H9 (cell line): ENCODE measurements around the gene CCDC159. TPM values are rescaled to one million over a fixed set of nuclear protein-coding genes. Genes with fewer than 3 reads are reported as not detected.

Experiments used
- DNase-seq: peaks from one replicate; pipeline ENCODE4 v3.0.0-alpha.2; 2017
- H2AFZ ChIP-seq: one replicate; pipeline ENCODE4 v1.6.1; 2013; ENCODE audit warnings: mild to moderate bottlenecking, low read length, control low read depth, moderate library complexity
- H2AK5ac ChIP-seq: 2 replicates; pipeline ENCODE4 v1.6.1; 2013; ENCODE audit warnings: low read length, control low read depth, mixed read lengths; ENCODE audit not compliant: insufficient read length
- H2BK120ac ChIP-seq: one replicate; pipeline ENCODE4 v1.6.1; 2013; ENCODE audit warnings: low read depth, mild to moderate bottlenecking, low read length, control low read depth, inconsistent platforms; ENCODE audit not compliant: poor library complexity, severe bottlenecking
- H2BK12ac ChIP-seq: 2 replicates; pipeline ENCODE4 v1.6.1; 2013; ENCODE audit warnings: low read length, control low read depth, mixed read lengths, low read depth; ENCODE audit not compliant: insufficient read length
- H2BK15ac ChIP-seq: 2 replicates; pipeline ENCODE4 v1.6.1; 2013; ENCODE audit warnings: low read depth, low read length, control low read depth
- H2BK20ac ChIP-seq: one replicate; pipeline ENCODE4 v1.6.1; 2013; ENCODE audit warnings: low read depth, mild to moderate bottlenecking, low read length, control low read depth, inconsistent platforms; ENCODE audit not compliant: poor library complexity, severe bottlenecking
- H2BK5ac ChIP-seq: 2 replicates; pipeline ENCODE4 v1.6.1; 2013; ENCODE audit warnings: low read length, control low read depth, mixed read lengths; ENCODE audit not compliant: insufficient read length
- H3K14ac ChIP-seq: 2 replicates; pipeline ENCODE4 v1.6.1; 2013; ENCODE audit warnings: low read length, control low read depth; ENCODE audit not compliant: insufficient read depth
- H3K18ac ChIP-seq: 2 replicates; pipeline ENCODE4 v1.6.1; 2013; ENCODE audit warnings: low read depth, mild to moderate bottlenecking, mixed read lengths, low read length, control low read depth; ENCODE audit not compliant: insufficient read length
- H3K23ac ChIP-seq: 2 replicates; pipeline ENCODE4 v1.6.1; 2013; ENCODE audit warnings: low read length, control low read depth, mixed read lengths, low read depth; ENCODE audit not compliant: insufficient read length
- H3K23me2 ChIP-seq: 2 replicates; pipeline ENCODE4 v1.6.1; 2013; ENCODE audit warnings: low read depth, mild to moderate bottlenecking, mixed read lengths, low read length, control low read depth; ENCODE audit not compliant: insufficient read length, poor library complexity, severe bottlenecking
- H3K27ac ChIP-seq: 2 replicates; pipeline ENCODE4 v1.5.1; 2013; ENCODE audit warnings: low read length, control low read depth, mixed read lengths, low read depth; ENCODE audit not compliant: insufficient read length
- H3K27me3 ChIP-seq: 2 replicates; pipeline ENCODE4 v1.6.1; 2013; ENCODE audit warnings: low read length, control low read depth, inconsistent platforms; ENCODE audit not compliant: insufficient read depth
- H3K4ac ChIP-seq: 2 replicates; pipeline ENCODE4 v1.6.1; 2013; ENCODE audit warnings: low read depth, mild to moderate bottlenecking, control low read depth, inconsistent platforms, low read length, moderate library complexity
- H3K4me1 ChIP-seq: 2 replicates; pipeline ENCODE4 v1.6.1; 2013; ENCODE audit warnings: low read length, control low read depth, inconsistent platforms; ENCODE audit not compliant: insufficient read depth
- H3K4me2 ChIP-seq: 2 replicates; pipeline ENCODE4 v1.6.1; 2013; ENCODE audit warnings: low read length, control low read depth, mixed read lengths; ENCODE audit not compliant: insufficient read length, insufficient read depth
- H3K56ac ChIP-seq: 2 replicates; pipeline ENCODE4 v1.6.1; 2013; ENCODE audit warnings: low read depth, mild to moderate bottlenecking, mixed read lengths, low read length, control low read depth; ENCODE audit not compliant: insufficient read length
- H3K79me1 ChIP-seq: 2 replicates; pipeline ENCODE4 v1.6.1; 2013; ENCODE audit warnings: low read depth, mild to moderate bottlenecking, moderate library complexity, low read length, control low read depth, inconsistent platforms; ENCODE audit not compliant: insufficient read depth, poor library complexity, severe bottlenecking
- H3K79me2 ChIP-seq: 2 replicates; pipeline ENCODE4 v1.6.1; 2013; ENCODE audit warnings: low read length, control low read depth, inconsistent platforms; ENCODE audit not compliant: insufficient read depth
- H3K9ac ChIP-seq: 2 replicates; pipeline ENCODE4 v1.6.1; 2013; ENCODE audit warnings: low read length, control low read depth, mixed read lengths; ENCODE audit not compliant: insufficient read length; ENCODE audit errors: extremely low read depth
- H3K9me3 ChIP-seq: one replicate; pipeline ENCODE4 v1.6.1; 2013; ENCODE audit warnings: low read depth, low read length, inconsistent platforms; ENCODE audit not compliant: control insufficient read depth
- H3T11ph ChIP-seq: one replicate; pipeline ENCODE4 v1.6.1; 2013; ENCODE audit warnings: mild to moderate bottlenecking, low read length, control low read depth, inconsistent platforms
- H4K20me1 ChIP-seq: one replicate; pipeline ENCODE4 v1.6.1; 2013; ENCODE audit not compliant: control insufficient read depth, insufficient read length, insufficient read depth
- H4K5ac ChIP-seq: 2 replicates; pipeline ENCODE4 v1.6.1; 2013; ENCODE audit warnings: low read depth, mild to moderate bottlenecking, mixed read lengths, low read length, control low read depth; ENCODE audit not compliant: insufficient read length
- H4K8ac ChIP-seq: replicated peaks from 2 replicates; pipeline ENCODE4 v1.6.1; 2013; ENCODE audit warnings: low read length, control low read depth, mixed read lengths, low read depth; ENCODE audit not compliant: insufficient read length
- H4K91ac ChIP-seq: 2 replicates; pipeline ENCODE4 v1.6.1; 2013; ENCODE audit warnings: low read depth, mild to moderate bottlenecking, moderate library complexity, mixed read lengths, low read length, control low read depth; ENCODE audit not compliant: insufficient read length
- H3K27ac Mint-ChIP-seq, 3 experiments: 2 replicates in 2 of 3; 3 replicates in 1 of 3; pipeline ENCODE4 v1.8.0; 2020 to 2021; ENCODE audit warnings: mixed read lengths in 3 of 3, mild to moderate bottlenecking in 1 of 3, moderate library complexity in 1 of 3
- H3K27me3 Mint-ChIP-seq: 2 replicates; pipeline ENCODE4 v1.8.0; 2021; ENCODE audit warnings: low read depth, mild to moderate bottlenecking, moderate library complexity, mixed read lengths
- H3K36me3 Mint-ChIP-seq, 3 experiments: 2 replicates in 2 of 3; 3 replicates in 1 of 3; pipeline ENCODE4 v1.8.0; 2020 to 2021; ENCODE audit warnings: low read depth in 3 of 3, mixed read lengths in 3 of 3; ENCODE audit not compliant: insufficient read depth in 1 of 3
- H3K4me1 Mint-ChIP-seq, 2 experiments: 2 replicates each; pipeline ENCODE4 v1.8.0; 2020; ENCODE audit warnings: mixed read lengths in 2 of 2
- H3K4me3 Mint-ChIP-seq, 2 experiments: 2 replicates in 1 of 2; 3 replicates in 1 of 2; pipeline ENCODE4 v1.8.0; 2020 to 2021; ENCODE audit warnings: mild to moderate bottlenecking in 2 of 2, mixed read lengths in 2 of 2, moderate library complexity in 1 of 2
- H3K9me3 Mint-ChIP-seq, 2 experiments: 2 replicates in 1 of 2; 3 replicates in 1 of 2; pipeline ENCODE4 v1.8.0; 2020; ENCODE audit warnings: mild to moderate bottlenecking in 2 of 2, mixed read lengths in 2 of 2, moderate library complexity in 1 of 2
- WGBS: extraction: QIAGEN DNeasy Blood & Tissue Kit; methylation state at CpG from one replicate; pipeline ENCODE4 v1.1.7; 2013; ENCODE audit warnings: missing lambda C conversion rate, low lambda C conversion rate, mixed read lengths; ENCODE audit not compliant: insufficient read length; ENCODE audit errors: extremely low coverage; 5-methylcytosine and 5-hydroxymethylcytosine counted together
- total RNA-seq: library from RNA; stranded (reverse); gene quantifications from 2 replicates; pipeline ENCODE4 v1.2.1, GENCODE V29; 2021
- TF ChIP-seq, protein P1 (sequence below): fragments of 200-600 bp; sonication (generic); conservative IDR thresholded peaks from 3 replicates; pipeline ENCODE4 v1.8.0; 2021; ENCODE audit warnings: antibody characterized with exemption, mild to moderate bottlenecking

The CCDC159 gene
- total RNA-seq, 1 experiment from 2014 or later, result 5.7 TPM

GRCh38 chr19:11322269-11323024, 23.9 kb upstream of the CCDC159 start:
- Mint-ChIP-seq H3K4me3 (no peak overlapping the region), H3K9me3 (no peaks in the 10 kb centered on the region), H3K36me3 (peaks cover 0 to 13% (median 9%) of the 10 kb centered on the region in 3 experiments; a peak in 3 of 7 replicates), H3K27ac (peak overlapping the region in 2 of 3 experiments; percentile 35 to 39; a peak in 1 of 7 replicates), H3K4me1 (peaks cover 6 to 11% of the 10 kb centered on the region in 2 experiments), H3K27me3 (peaks cover 6% of the 10 kb centered on the region; the same call in 1 of the 2 replicates)
- H3K27ac ChIP-seq, result no peak overlapping the region
- H3T11ph ChIP-seq, result no peak overlapping the region
- H3K4ac ChIP-seq, result no peak overlapping the region
- no peak overlapping the region for H3K14ac ChIP-seq
- no peaks in the 10 kb centered on the region for H3K4me1 ChIP-seq
- H3K4me2 ChIP-seq, result no peak overlapping the region
- no peak overlapping the region for H3K56ac ChIP-seq
- no CpG with 5 or more reads among the region's 7 CpGs for WGBS
- H3K23ac ChIP-seq, result no peak overlapping the region
- H3K27me3 ChIP-seq, result no peaks in the 10 kb centered on the region
- no peaks in the 10 kb centered on the region for H3K79me2 ChIP-seq
- no peak overlapping the region for H2BK120ac ChIP-seq
- H4K91ac ChIP-seq, result no peak overlapping the region
- no peak overlapping the region for H2BK15ac ChIP-seq
- no peak overlapping the region for H4K8ac ChIP-seq
- H2AFZ ChIP-seq, result no peak overlapping the region
- H2BK20ac ChIP-seq, result no peak overlapping the region
- no peak overlapping the region for H2BK12ac ChIP-seq
- no peak for DNase-seq
- H3K23me2 ChIP-seq, result no peaks in the 10 kb centered on the region
- no peak overlapping the region for H2BK5ac ChIP-seq
- TF ChIP-seq, protein P1, sequence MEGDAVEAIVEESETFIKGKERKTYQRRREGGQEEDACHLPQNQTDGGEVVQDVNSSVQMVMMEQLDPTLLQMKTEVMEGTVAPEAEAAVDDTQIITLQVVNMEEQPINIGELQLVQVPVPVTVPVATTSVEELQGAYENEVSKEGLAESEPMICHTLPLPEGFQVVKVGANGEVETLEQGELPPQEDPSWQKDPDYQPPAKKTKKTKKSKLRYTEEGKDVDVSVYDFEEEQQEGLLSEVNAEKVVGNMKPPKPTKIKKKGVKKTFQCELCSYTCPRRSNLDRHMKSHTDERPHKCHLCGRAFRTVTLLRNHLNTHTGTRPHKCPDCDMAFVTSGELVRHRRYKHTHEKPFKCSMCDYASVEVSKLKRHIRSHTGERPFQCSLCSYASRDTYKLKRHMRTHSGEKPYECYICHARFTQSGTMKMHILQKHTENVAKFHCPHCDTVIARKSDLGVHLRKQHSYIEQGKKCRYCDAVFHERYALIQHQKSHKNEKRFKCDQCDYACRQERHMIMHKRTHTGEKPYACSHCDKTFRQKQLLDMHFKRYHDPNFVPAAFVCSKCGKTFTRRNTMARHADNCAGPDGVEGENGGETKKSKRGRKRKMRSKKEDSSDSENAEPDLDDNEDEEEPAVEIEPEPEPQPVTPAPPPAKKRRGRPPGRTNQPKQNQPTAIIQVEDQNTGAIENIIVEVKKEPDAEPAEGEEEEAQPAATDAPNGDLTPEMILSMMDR, result no peak
- H3K9me3 ChIP-seq, result no peaks in the 10 kb centered on the region
- no peaks in the 10 kb centered on the region for H3K79me1 ChIP-seq
- no peaks in the 10 kb centered on the region for H4K20me1 ChIP-seq
- no peak overlapping the region for H2AK5ac ChIP-seq
- H3K9ac ChIP-seq, result no peak overlapping the region
- H3K18ac ChIP-seq, result no peak overlapping the region
- H4K5ac ChIP-seq, result no peak overlapping the region
